Measurements from ENCODE around the gene PMEL.
"Not testable (repeated sequence)": the region's sequence is repeated elsewhere in the genome, so short reads cannot be mapped to it uniquely, and the experiment has no call there.

PMEL gene

GRCh38 chr12:56004211-56004610 lies 38.4 kb upstream of the PMEL start:
- no peaks in the 10 kb centered on the region for H3F3A ChIP-seq (ENCODE audit: insufficient read depth, low read length)
- H3K27ac ChIP-seq (ENCODE audit: low read depth, low read length, poor library complexity, severe bottlenecking), result no peak overlapping the region
- H3K79me2 ChIP-seq (ENCODE audit: insufficient read depth, low read length), result no peaks in the 10 kb centered on the region
- no peaks in the 10 kb centered on the region; the same call in 1 of the 2 replicates for H3K36me3 ChIP-seq (ENCODE audit: insufficient read depth, low read length)
- H3K9me2 ChIP-seq (ENCODE audit: low read depth, low read length), result no peaks in the 10 kb centered on the region
- H3K9me3 ChIP-seq (ENCODE audit: low read length), result no peaks in the 10 kb centered on the region
- H3K4me2 ChIP-seq (ENCODE audit: low read length), result no peak overlapping the region
- TF ChIP-seq CTCF (IDR thresholded peaks at IDR 0.05; ENCODE audit: low read length) (no peak), EZH2 (IDR thresholded peaks at IDR 0.05; ENCODE audit: borderline replicate concordance, low read length) (no peak)
- H4K20me1 ChIP-seq (ENCODE audit: insufficient read depth, low read length), result no peaks in the 10 kb centered on the region
- no peak overlapping the region for H3K9ac ChIP-seq (ENCODE audit: low read length)
- peaks cover 12% of the 10 kb centered on the region for H3K4me1 ChIP-seq (ENCODE audit: insufficient read depth, low read length, severe bottlenecking)
- no peak overlapping the region for H2AFZ ChIP-seq (ENCODE audit: low read length)
- no peaks in the 10 kb centered on the region for H3K27me3 ChIP-seq (ENCODE audit: insufficient read depth, low read length)
- no peak overlapping the region for H3K4me3 ChIP-seq (ENCODE audit: low read depth, low read length, poor library complexity, severe bottlenecking)

- H3K79me2 ChIP-seq (ENCODE audit: insufficient read depth, low read length); H4K20me1 ChIP-seq (ENCODE audit: insufficient read depth, low read length); H3K9ac ChIP-seq (ENCODE audit: low read length); H3K4me3 ChIP-seq (ENCODE audit: low read depth, low read length, poor library complexity, severe bottlenecking); H3K27ac ChIP-seq (ENCODE audit: low read depth, low read length, poor library complexity, severe bottlenecking); H2AFZ ChIP-seq (ENCODE audit: low read length); H3K36me3 ChIP-seq (ENCODE audit: insufficient read depth, low read length); H3F3A ChIP-seq (ENCODE audit: insufficient read depth, low read length); H3K4me2 ChIP-seq (ENCODE audit: low read length); H3K9me3 ChIP-seq (ENCODE audit: low read length); H3K9me2 ChIP-seq (ENCODE audit: low read depth, low read length); H3K27me3 ChIP-seq (ENCODE audit: insufficient read depth, low read length): not testable (repeated sequence)
- H3K4me1 ChIP-seq (ENCODE audit: insufficient read depth, low read length, severe bottlenecking), result peaks cover 12% of the 10 kb centered on the region
These were observed 37.5 kb upstream of the PMEL start for GRCh38 chr12:56003376-56003775.

GRCh38 chr12:56001487-56002100 lies 35.8 kb upstream of the PMEL start:
- Histone ChIP-seq H3K9me3 (ENCODE audit: low read length) (no peaks in the 10 kb centered on the region), H3K36me3 (ENCODE audit: insufficient read depth, low read length) (no peaks in the 10 kb centered on the region; the same call in 1 of the 2 replicates), H3K27me3 (ENCODE audit: insufficient read depth, low read length) (no peaks in the 10 kb centered on the region), H2AFZ (ENCODE audit: low read length) (no peak overlapping the region), H3K79me2 (ENCODE audit: insufficient read depth, low read length) (no peaks in the 10 kb centered on the region), H3K9ac (ENCODE audit: low read length) (no peak overlapping the region), H3F3A (ENCODE audit: insufficient read depth, low read length) (no peaks in the 10 kb centered on the region), H3K27ac (ENCODE audit: low read depth, low read length, poor library complexity, severe bottlenecking) (no peak overlapping the region), H3K4me1 (ENCODE audit: insufficient read depth, low read length, severe bottlenecking) (peaks cover 7% of the 10 kb centered on the region), H4K20me1 (ENCODE audit: insufficient read depth, low read length) (no peaks in the 10 kb centered on the region), H3K4me3 (ENCODE audit: low read depth, low read length, poor library complexity, severe bottlenecking) (no peak overlapping the region), H3K4me2 (ENCODE audit: low read length) (no peak overlapping the region), H3K9me2 (ENCODE audit: low read depth, low read length) (no peaks in the 10 kb centered on the region)
- TF ChIP-seq CTCF (IDR thresholded peaks at IDR 0.05; ENCODE audit: low read length) (no peak), EZH2 (IDR thresholded peaks at IDR 0.05; ENCODE audit: borderline replicate concordance, low read length) (no peak)

- H3K9ac ChIP-seq (ENCODE audit: low read length); H3K27me3 ChIP-seq (ENCODE audit: insufficient read depth, low read length); H3K4me3 ChIP-seq (ENCODE audit: low read depth, low read length, poor library complexity, severe bottlenecking); H3F3A ChIP-seq (ENCODE audit: insufficient read depth, low read length); H3K27ac ChIP-seq (ENCODE audit: low read depth, low read length, poor library complexity, severe bottlenecking); H3K4me1 ChIP-seq (ENCODE audit: insufficient read depth, low read length, severe bottlenecking); H2AFZ ChIP-seq (ENCODE audit: low read length); H4K20me1 ChIP-seq (ENCODE audit: insufficient read depth, low read length); H3K79me2 ChIP-seq (ENCODE audit: insufficient read depth, low read length); H3K4me2 ChIP-seq (ENCODE audit: low read length); H3K36me3 ChIP-seq (ENCODE audit: insufficient read depth, low read length); H3K9me3 ChIP-seq (ENCODE audit: low read length); H3K9me2 ChIP-seq (ENCODE audit: low read depth, low read length): not testable (repeated sequence)
These were observed 34.2 kb upstream of the PMEL start for GRCh38 chr12:55999999-56000540.

GRCh38 chr12:55999522-55999921 lies 33.7 kb upstream of the PMEL start:
- H3K79me2 ChIP-seq (ENCODE audit: insufficient read depth, low read length); H3K4me3 ChIP-seq (ENCODE audit: low read depth, low read length, poor library complexity, severe bottlenecking): not testable (repeated sequence)

More at GRCh38 chr12:55999522-55999921, 33.7 kb upstream of the PMEL start:
- not testable (repeated sequence) for H3K9me2 ChIP-seq (ENCODE audit: low read depth, low read length); H2AFZ ChIP-seq (ENCODE audit: low read length); H4K20me1 ChIP-seq (ENCODE audit: insufficient read depth, low read length); H3K9ac ChIP-seq (ENCODE audit: low read length); H3K27me3 ChIP-seq (ENCODE audit: insufficient read depth, low read length); H3K36me3 ChIP-seq (ENCODE audit: insufficient read depth, low read length); H3K4me2 ChIP-seq (ENCODE audit: low read length); H3K27ac ChIP-seq (ENCODE audit: low read depth, low read length, poor library complexity, severe bottlenecking); H3F3A ChIP-seq (ENCODE audit: insufficient read depth, low read length); H3K4me1 ChIP-seq (ENCODE audit: insufficient read depth, low read length, severe bottlenecking); H3K9me3 ChIP-seq (ENCODE audit: low read length)

All from OCI-LY1 (cell line).